Common myeloid progenitor, CD34-positive (primary cell): ENCODE data around the gene ZCCHC7.

Source experiments
- CTCF ChIA-PET: fragments of 350-600 bp; sonication (Branson Sonifier 250); formaldehyde crosslinking; loops from one replicate; lab custom pipeline; 2021; ENCODE audit warnings: antibody characterized with exemption; lab: Charles Lee
- POLR2A ChIA-PET: fragments of 350-600 bp; sonication (Branson Sonifier 250); formaldehyde crosslinking; loops from one replicate; lab custom pipeline; 2021; ENCODE audit warnings: antibody characterized with exemption; lab: Charles Lee
- DNase-seq, 3 donors: peaks; one replicate each; pipeline versions ENCODE4 v3.0.0 to v3.0.0-alpha.2; 2013
- H3K27ac ChIP-seq, 2 experiments: 1 replicate in 1 of 2; 2 replicates in 1 of 2; pipeline ENCODE4 v1.7.0; 2013; ENCODE audit warnings: inconsistent platforms in 2 of 2, low read length in 2 of 2, mild to moderate bottlenecking in 2 of 2, low read depth in 1 of 2, moderate library complexity in 1 of 2; ENCODE audit not compliant: severe bottlenecking in 2 of 2, insufficient read depth in 1 of 2, poor library complexity in 1 of 2
- H3K27me3 ChIP-seq, 5 experiments: replicated peaks in 2 of 5; 1 replicate in 3 of 5; 2 replicates in 2 of 5; pipeline versions ENCODE4 v1.6.1 to v1.7.0; 2013; ENCODE audit warnings: low read length in 4 of 5, mild to moderate bottlenecking in 2 of 5, moderate library complexity in 2 of 5, inconsistent platforms in 1 of 5; ENCODE audit not compliant: insufficient read depth in 5 of 5, control insufficient read depth in 4 of 5
- H3K36me3 ChIP-seq, 4 experiments: 1 replicate in 2 of 4; 2 replicates in 2 of 4; pipeline versions ENCODE4 v1.6.1 to v1.7.0; 2013; ENCODE audit warnings: low read length in 3 of 4, control low read depth in 1 of 4, mild to moderate bottlenecking in 1 of 4; ENCODE audit not compliant: control insufficient read depth in 4 of 4, insufficient read depth in 4 of 4
- H3K4me1 ChIP-seq, 4 experiments: 1 replicate in 3 of 4; 2 replicates in 1 of 4; pipeline versions ENCODE4 v1.6.1 to v1.7.1; 2013; ENCODE audit warnings: low read length in 3 of 4, mild to moderate bottlenecking in 3 of 4, control low read depth in 1 of 4, inconsistent platforms in 1 of 4, moderate library complexity in 1 of 4; ENCODE audit not compliant: control insufficient read depth in 4 of 4, insufficient read depth in 4 of 4; ENCODE audit errors: control extremely low read depth in 1 of 4
- H3K4me3 ChIP-seq, 7 experiments: 1 replicate in 4 of 7; 2 replicates in 3 of 7; pipeline versions ENCODE4 v1.5.1 to v1.7.0; 2013; ENCODE audit warnings: mild to moderate bottlenecking in 7 of 7, low read length in 6 of 7, moderate library complexity in 6 of 7, inconsistent platforms in 2 of 7, low read depth in 2 of 7, control low read depth in 1 of 7; ENCODE audit not compliant: insufficient read depth in 4 of 7, control insufficient read depth in 1 of 7; ENCODE audit errors: extremely low read depth in 1 of 7
- H3K9me3 ChIP-seq, 5 experiments: 1 replicate in 4 of 5; 2 replicates in 1 of 5; pipeline versions ENCODE4 v1.6.1 to v1.7.1; 2013; ENCODE audit warnings: low read length in 4 of 5, mild to moderate bottlenecking in 2 of 5, inconsistent platforms in 1 of 5, low read depth in 1 of 5, moderate library complexity in 1 of 5; ENCODE audit not compliant: control insufficient read depth in 4 of 5, insufficient read depth in 2 of 5; ENCODE audit errors: control extremely low read depth in 1 of 5
- WGBS: methylation state at CpG from one replicate; pipeline ENCODE4 v1.1.5; 2013; ENCODE audit not compliant: insufficient coverage; 5-methylcytosine and 5-hydroxymethylcytosine counted together

ZCCHC7 gene

GRCh38 chr9:37192803-37193202, 72.4 kb downstream of the ZCCHC7 start:
- H3K4me3 ChIP-seq: no peak overlapping the region
- CTCF ChIA-PET: interaction anchor here (0.6 to 1.1 kb wide), 4 partner anchors 9 to 320 kb away, joined by 3 read pairs; no protein-coding TSS in a partner anchor
- peaks cover 8 to 17% (median 11%) of the 10 kb centered on the region in 4 experiments for H3K4me1 ChIP-seq
- H3K27me3 ChIP-seq: no peaks in the 10 kb centered on the region
- no peaks in the 10 kb centered on the region for H3K9me3 ChIP-seq
- no peak for DNase-seq
- H3K36me3 ChIP-seq: peaks cover 0 to 5% (median under 1%) of the 10 kb centered on the region in 4 experiments
- POLR2A ChIA-PET: no interaction called here
- no peak overlapping the region for H3K27ac ChIP-seq

GRCh38 chr9:37197158-37198038, 77.0 kb downstream of the ZCCHC7 start:
- CTCF ChIA-PET: interaction anchor here (0.8 to 1.4 kb wide), 2 partner anchors 18 to 202 kb away, joined by 4 read pairs; no protein-coding TSS in a partner anchor
- POLR2A ChIA-PET: interaction anchor here (0.6 kb wide), 3 partner anchors 11 to 104 kb away, joined by 3 read pairs; no protein-coding TSS in a partner anchor

GRCh38 chr9:37198039-37198729, 77.8 kb downstream of the ZCCHC7 start:
- 0% methylated on average over 1 of the region's 2 CpGs for WGBS
- Histone ChIP-seq H3K27ac (peak overlapping the region in 1 of 2 experiments; percentile 75), H3K27me3 (no peaks in the 10 kb centered on the region), H3K9me3 (no peaks in the 10 kb centered on the region), H3K4me1 (peaks cover 31 to 53% (median 37%) of the 10 kb centered on the region in 4 experiments), H3K4me3 (peak overlapping the region in 2 of 7 experiments; percentile 4 to 8), H3K36me3 (peaks cover 0 to 6% (median 0%) of the 10 kb centered on the region in 4 experiments)
- peak in 2 of 3 donors; percentile 40 to 64 for DNase-seq
- ChIA-PET POLR2A (no interaction called here), CTCF (interaction anchor here (1.4 kb wide), 2 partner anchors 17 to 28 kb away, joined by 3 to 4 read pairs; no protein-coding TSS in a partner anchor)

More at GRCh38 chr9:37197158-37198038, 77.0 kb downstream of the ZCCHC7 start:
- no peaks in the 10 kb centered on the region for H3K9me3 ChIP-seq
- peak overlapping the region in 1 of 7 experiments; percentile 60 for H3K4me3 ChIP-seq
- H3K27ac ChIP-seq: peak overlapping the region in 1 of 2 experiments; percentile 75
- H3K36me3 ChIP-seq: no peaks in the 10 kb centered on the region
- no peaks in the 10 kb centered on the region for H3K27me3 ChIP-seq
- DNase-seq: peak; percentile 49 to 93 (median 85)
- 40% methylated on average over 2 of the region's 4 CpGs for WGBS
- H3K4me1 ChIP-seq: peaks cover 31 to 53% (median 37%) of the 10 kb centered on the region in 4 experiments

GRCh38 chr9:37198831-37199230, 78.5 kb downstream of the ZCCHC7 start:
- CTCF ChIA-PET: interaction anchor here (1.4 kb wide), 1 partner anchor 28 kb away, joined by 3 read pairs; no protein-coding TSS in a partner anchor
- H3K27ac ChIP-seq: peak overlapping the region in 1 of 2 experiments; percentile 75
- peaks cover 0 to 5% (median 0%) of the 10 kb centered on the region in 5 experiments for H3K9me3 ChIP-seq
- no CpG with 5 or more reads among the region's 1 CpG for WGBS
- no peaks in the 10 kb centered on the region for H3K27me3 ChIP-seq
- peaks cover 0 to 6% (median 0%) of the 10 kb centered on the region in 4 experiments for H3K36me3 ChIP-seq
- peak overlapping the region in 1 of 7 experiments; percentile 8 for H3K4me3 ChIP-seq
- POLR2A ChIA-PET: interaction anchor here (0.7 kb wide), 1 partner anchor 149 kb away, joined by 3 read pairs; no protein-coding TSS in a partner anchor
- H3K4me1 ChIP-seq: peaks cover 31 to 53% (median 37%) of the 10 kb centered on the region in 4 experiments
- DNase-seq: no peak

- Histone ChIP-seq H3K27ac (peak overlapping the region in 1 of 2 experiments; percentile 65), H3K36me3 (peaks cover 0 to 6% (median 0%) of the 10 kb centered on the region in 4 experiments), H3K9me3 (peaks cover 0 to 5% (median 0%) of the 10 kb centered on the region in 5 experiments), H3K4me3 (peak overlapping the region in 2 of 7 experiments; percentile 6 to 24), H3K27me3 (no peaks in the 10 kb centered on the region), H3K4me1 (peaks cover 31 to 53% (median 37%) of the 10 kb centered on the region in 4 experiments)
- POLR2A ChIA-PET: no interaction called here
- 67% methylated on average over 1 of the region's 1 CpG for WGBS
- CTCF ChIA-PET: interaction anchor here (1.3 kb wide), 1 partner anchor 11 kb away, joined by 4 read pairs; no protein-coding TSS in a partner anchor
- DNase-seq: peak; percentile 64 to 88 (median 78)
Measured at GRCh38 chr9:37200433-37201005, 80.1 kb downstream of the ZCCHC7 start.

- peaks cover 0 to 10% (median 4%) of the 10 kb centered on the region in 4 experiments for H3K36me3 ChIP-seq
- CTCF ChIA-PET: interaction anchor here (0.9 to 1.3 kb wide), 2 partner anchors 9 to 12 kb away, joined by 3 to 4 read pairs; no protein-coding TSS in a partner anchor
- POLR2A ChIA-PET: no interaction called here
- H3K4me3 ChIP-seq: no peak overlapping the region
- peak overlapping the region in 1 of 2 experiments; percentile 65 for H3K27ac ChIP-seq
- H3K27me3 ChIP-seq: no peaks in the 10 kb centered on the region
- H3K4me1 ChIP-seq: peaks cover 31 to 47% (median 34%) of the 10 kb centered on the region in 4 experiments
- peaks cover 0 to 5% (median 0%) of the 10 kb centered on the region in 5 experiments for H3K9me3 ChIP-seq
- no peak for DNase-seq
- WGBS: no CpG with 5 or more reads among the region's 1 CpG
Measured at GRCh38 chr9:37201581-37201980, 81.2 kb downstream of the ZCCHC7 start.
